NCI-H2107 (cell line): ENCODE results near the gene CKAP5.

Experiments used
- DNase-seq: peaks from one replicate; lab custom pipeline; 2025; lab: John Stamatoyannopoulos, UW

CKAP5 gene

DNA sequence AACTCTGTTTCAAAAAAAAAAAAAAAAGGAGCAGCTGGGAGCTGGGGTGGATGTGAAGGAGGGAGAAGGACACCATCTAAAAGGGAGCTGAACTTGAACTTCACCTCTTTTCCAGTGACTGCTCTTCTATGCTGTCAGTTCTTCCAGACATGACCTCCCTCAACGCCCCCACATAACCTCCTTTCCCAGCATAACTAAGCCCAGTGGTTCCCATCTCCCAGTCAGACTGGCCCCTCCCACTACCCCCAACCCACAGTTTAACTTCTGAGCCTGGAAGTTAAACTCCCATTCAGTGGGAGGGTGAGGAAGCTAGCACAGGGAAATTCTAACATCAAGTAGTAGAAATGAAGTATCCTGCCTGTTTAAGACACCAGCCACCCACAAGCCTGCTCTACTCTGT is 147.5 kb downstream of the CKAP5 start:
- no peak for DNase-seq

DNA sequence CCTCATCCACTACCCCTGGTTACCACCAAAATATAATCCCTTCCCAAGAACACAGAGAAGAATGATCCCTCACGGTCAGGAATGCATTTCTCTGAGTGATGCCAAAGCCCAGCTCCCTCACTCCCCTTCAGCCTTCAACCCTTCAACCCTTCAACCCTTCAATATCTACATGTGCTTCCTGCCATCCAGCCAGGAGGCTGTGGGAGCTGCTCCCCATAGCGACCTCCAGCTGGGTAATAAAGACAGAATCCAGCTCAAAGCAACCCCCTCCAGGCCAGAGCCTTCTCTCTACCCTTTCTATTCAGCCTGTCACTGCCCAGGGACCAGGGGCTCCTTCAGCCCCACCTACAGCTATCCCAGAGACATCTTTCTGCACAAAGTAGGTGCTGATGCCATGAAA is 148.4 kb downstream of the CKAP5 start:
- no peak for DNase-seq

DNA sequence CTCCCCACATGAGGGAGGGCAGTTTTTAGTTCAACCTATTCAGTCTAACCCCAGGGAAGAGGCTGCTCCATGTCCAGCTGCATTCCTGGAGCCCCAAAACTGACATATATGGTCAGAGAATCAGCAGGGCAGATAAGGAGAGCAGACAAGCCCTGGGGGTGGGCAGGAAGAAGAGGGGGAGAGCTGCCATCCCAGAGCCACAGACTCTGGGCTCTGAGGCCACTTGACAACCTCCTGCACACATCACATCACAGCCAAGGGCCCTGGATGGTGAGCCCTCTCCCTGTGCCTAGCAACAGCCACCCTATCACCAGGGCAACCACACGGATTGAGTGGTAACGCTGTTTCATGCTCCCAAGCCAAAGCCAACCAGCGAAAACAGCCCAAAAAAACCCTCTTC is 148.8 kb downstream of the CKAP5 start:
- DNase-seq: no peak

DNA sequence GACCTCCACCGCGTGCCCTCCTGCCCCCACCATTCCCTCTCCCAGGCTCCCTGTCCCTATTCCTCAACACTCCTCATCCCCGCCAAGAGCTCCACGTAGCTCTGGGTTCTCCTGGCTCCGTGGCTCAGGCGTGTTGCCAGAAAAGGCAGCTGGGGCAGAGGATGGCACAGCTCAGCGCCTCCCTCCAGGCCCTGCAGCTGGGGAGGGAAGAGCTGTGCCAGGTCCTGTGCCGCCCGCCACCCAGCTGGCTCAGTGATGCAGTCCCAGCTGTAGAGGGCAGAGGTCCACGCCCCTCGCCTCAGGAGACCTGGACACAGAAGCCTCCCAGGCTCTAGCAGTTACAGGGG is 149.9 kb downstream of the CKAP5 start:
- DNase-seq: no peak

DNA sequence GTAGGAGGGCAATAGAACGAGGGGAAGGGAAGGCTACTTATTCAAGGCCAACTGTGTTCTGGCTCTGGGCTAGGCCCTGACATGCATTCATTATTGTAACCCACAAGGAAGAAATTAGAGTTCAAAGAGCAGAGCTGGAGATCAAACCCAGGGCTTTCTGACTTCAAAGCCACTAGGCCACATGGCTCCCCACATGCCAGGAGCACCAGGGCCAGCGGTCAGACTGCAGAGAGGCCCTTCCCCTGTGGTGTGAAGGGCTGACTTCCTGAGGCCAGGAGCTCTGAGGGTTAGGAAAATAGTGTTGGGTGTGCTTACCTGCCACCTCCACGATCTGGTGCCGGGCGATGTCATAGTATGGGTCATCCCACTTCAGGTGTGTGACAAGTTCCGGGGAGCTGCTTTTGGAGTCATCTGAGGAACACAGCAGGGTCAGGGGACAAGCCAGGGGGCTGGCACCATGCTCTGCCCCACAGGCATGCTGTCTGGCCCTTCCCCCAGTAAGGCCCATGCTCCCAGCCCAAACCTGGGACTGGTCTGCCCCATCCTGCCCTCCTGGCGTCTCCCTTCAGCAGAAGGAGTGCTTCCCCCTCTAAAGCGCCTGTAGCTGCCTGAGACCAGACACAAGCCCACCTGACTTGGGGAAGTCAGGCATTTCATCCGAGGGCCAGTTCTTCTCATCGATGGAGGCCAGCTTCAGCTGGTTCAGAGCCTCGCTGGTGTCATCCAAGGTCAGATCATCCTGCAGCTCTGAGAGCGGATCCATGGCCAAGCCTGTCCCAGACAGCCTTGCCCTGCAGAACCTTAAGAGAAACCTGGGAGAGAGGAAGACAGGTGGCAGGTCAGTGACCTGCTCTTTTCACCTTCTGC is 150.5 kb downstream of the CKAP5 start:
- DNase-seq: no peak

GRCh38 chr11:46694607-46695006 is 151.5 kb downstream of the CKAP5 start:
- no peak for DNase-seq

DNA sequence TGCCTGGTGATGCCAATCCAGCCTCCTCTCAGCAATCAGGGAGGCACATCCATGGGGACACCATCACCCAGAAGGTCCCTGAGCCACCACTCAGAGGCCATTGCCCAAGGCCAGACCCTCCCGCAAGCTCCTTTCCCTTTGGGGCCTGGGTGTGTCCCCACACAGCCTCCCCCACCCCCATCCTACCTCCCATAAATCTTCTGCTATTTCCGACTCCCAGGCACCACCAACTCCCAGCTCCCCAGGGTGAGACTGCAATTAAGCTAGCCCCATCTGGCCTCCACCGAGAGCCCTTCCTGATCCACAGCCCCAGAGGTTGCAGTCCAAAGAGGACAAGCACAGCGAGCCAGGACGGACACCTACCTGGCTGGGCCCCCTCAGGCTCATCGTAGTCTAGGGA is 152.0 kb downstream of the CKAP5 start:
- no peak for DNase-seq

DNA sequence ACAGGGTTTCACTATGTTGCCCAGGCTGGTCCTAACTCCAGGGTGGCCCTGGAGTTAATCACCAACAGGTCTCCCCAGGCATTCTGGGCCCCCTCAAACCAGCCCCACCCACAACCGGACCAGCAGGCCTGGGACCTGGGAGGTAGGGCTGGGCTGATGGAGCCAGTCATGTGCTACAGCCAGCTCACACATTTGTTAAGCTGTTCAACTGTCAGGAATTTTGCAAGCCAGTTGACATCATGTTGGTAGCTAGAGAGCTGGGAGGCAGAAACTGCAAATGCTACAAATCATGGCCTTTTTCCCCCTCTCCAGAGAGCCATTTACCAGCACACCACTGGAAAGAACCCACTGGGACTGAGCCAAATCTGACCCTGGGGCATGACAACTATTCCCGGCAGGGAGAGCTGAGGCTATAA is 152.5 kb downstream of the CKAP5 start:
- DNase-seq: no peak
